SKM-1 (cell line): ENCODE results near the gene TMPRSS2.

Experiments
- DNase-seq: peaks from one replicate; lab custom pipeline; 2025; ENCODE audit not compliant: unreplicated experiment; lab: John Stamatoyannopoulos, UW

The TMPRSS2 gene

DNA sequence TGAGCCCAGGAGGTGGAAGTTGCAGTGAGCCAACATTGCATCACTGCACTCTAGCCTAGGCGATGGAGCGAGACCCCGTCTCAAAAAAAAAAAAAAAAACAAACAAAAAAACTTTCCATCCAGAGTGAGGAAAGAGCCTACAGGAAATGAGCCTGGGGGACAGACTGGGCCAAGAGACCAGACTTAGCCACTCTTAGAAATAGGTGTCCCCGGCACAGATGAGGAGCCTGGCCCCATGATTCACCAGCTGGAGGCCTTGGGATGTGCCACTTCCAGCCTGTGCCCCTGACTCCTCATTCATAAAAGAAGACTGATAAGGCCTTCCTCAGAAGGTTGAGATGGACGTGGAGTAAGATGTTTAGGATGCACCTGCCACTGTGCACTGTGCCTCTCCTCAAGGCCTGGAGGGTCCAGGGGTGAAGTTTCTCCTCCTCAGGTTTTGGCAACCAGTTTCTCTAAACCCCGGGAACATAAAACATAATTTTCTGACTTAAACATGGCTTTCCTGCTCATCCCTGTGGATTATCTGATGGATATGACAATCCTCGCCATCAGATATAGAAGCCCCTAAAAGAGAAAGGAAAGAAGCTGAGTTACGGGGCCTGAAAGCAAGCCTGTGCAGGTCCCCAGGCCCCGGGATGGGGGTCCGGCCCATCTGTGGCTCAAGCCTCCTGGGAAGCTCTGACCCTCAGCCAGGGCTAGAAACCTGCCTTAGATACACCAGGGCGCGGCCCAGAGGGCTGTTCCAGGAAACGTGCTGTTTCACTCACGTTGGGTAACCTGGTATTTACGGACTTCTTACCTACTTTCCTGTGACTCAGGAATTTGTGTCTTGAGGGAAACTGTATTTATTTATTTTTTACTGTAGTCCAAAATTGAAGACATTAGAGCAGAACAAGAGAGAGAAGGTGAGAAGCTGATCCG lies 55.9 kb downstream of the TMPRSS2 start:
- DNase-seq, result no peak

DNA sequence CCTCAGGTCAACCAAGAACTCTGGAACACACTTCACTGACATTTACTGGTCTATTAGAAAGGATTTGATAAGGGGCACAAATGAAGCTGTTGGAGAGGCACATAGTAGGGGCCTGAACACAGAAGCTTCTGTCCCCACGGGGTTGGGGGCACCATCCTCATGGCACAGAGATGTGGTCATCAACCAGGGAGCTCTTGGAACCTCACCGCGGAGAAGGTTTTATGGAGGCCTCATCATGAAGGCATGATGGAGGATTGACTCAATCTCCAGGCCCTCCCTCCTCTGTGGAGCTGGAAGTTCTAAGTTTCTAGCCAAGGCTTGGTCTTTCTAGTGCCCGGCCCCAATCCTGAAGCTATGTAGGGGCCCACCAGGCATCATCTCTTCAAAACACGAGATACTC lies 58.3 kb downstream of the TMPRSS2 start:
- DNase-seq, result no peak

DNA sequence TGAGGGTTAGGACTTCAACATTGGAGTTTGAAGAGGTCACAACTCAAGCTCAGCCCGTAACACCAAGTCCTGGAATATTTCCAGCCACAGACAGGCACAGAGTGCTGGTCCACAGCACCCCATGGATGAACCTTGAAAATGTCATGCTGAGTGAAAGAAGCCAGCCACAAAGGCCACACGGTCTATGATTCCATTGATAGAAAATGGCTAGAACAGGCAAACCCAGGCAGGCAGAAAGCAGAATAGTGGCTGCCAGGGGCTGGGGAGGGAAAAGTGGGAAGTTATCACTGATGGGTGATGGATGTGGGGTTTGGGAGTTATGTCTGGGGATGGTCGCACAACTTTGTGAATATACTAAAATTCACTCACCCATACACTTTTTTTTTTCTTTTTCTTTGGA lies 60.6 kb downstream of the TMPRSS2 start:
- no peak for DNase-seq

DNA sequence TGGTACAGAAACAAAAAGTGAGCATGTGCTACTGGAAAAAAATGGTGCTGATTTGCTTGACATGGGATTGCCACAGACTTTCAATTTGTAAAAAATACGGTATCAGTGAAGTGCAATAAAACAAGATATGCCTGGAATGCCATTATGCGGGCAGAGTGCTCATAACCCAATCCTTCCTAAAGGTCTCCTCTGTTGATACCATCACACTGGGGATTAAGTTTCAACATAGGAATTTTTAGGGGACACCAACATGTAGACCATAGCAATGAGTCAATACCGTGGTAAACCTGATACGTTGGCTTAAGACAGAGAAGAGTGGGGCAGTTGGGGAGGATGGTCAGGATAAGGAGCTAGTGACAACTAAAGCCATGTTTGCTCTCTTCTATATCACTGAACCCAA lies 61.4 kb downstream of the TMPRSS2 start:
- DNase-seq, result no peak

DNA sequence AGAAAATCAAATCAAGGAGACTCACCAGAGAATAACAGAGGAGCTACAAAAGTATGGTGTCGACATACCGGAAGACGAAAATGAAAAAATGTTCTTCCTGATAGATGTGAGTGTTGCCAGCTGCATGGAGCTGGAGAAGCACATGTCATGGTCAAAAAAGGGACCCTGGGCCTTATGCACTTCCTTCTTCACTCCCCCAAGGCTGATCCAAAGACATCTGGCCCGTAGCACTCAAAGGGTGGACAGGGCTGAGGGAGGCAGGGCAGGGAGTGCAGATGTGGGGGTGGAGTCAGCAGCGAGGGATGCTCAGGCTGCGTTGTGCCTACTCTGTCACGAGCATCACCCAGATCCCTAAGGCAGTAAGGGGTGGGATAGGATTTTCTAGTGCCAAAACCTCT lies 62.5 kb downstream of the TMPRSS2 start:
- DNase-seq, result no peak

DNA sequence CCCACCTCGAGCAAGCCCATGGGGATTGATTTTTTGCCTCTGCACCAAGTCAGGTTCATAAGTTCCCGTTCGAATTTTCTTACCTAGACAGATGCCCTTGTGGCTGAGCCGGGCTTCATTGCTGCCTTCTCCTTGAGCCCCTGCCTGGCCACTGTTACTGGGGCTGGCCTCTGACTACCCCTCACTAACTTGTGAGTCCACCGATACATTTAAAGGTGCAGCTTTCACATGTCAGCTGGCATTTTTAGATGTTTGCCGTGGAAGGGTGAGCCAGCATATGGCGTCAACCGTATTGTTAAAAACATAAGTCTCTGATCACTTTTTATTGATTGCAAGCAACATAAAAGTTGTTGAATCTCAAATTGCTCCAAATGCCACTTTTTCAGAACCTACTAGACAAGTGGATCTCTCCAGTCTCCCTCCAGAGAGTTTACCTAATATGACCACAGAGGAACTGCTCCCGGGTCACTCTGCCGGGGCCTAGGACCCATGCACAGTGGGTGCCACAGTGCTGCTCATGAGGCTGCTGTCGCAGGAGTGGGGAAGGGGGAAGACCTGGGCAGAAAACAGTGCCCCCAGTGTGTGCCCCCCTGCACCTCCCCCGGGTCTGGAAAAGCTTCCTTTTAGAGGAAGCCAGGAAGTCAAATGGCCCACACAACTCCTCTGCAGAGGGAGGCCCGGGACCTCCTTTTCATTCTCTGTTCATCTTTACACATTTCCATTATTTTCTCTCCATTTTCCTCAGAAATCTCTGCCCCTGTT lies 63.1 kb downstream of the TMPRSS2 start:
- no peak for DNase-seq

DNA sequence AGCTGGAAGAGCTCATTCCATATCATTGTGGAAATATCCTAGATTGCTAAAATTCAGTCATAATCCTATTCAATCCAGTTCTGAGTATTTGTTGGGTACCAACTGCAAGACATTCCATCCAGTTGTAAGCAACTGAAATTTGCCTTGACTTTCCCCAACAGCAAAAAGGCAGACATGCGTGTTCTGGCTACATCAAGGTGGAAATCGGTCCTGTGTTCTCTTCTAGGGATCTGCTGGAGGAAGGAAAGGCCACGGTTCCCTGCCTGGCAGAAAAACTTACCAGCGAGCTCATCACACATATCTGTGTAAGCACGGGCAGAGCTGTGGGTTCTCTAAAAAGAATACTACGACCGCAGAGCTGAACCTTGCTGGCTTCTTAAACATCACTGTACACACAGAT lies 64.4 kb downstream of the TMPRSS2 start:
- DNase-seq, result no peak

DNA sequence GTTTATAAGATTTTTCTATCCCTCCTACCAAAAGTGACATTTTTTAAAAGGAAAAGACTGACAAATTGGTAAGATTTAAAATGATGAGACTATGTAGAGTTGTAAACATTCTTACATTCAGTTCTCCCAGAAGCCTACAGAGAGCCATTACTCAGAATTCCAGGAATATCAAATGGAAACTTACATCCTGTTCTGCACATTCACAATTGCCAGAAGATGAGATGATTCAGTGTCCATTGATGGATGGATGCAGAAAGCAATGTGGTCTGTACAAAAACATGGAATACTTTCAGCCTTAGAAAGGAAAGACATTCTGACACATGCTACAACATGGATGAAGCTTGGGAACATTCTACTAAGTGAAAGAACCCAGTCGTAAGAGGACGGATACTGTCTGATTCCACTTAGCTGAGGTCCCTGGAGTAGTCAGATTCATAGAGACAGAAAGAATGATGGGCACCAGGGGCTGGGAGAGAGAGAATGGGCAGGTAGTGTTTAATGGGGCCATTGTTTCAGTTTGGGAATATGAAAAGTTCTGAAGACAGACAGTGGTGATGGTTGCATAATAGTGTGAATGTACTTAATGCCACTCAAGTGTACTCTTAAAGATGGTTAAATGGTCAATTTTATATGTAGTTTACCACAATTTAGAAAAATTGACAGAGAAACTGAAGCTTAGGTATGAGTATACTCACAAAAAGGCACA lies 65.3 kb downstream of the TMPRSS2 start:
- no peak for DNase-seq

DNA sequence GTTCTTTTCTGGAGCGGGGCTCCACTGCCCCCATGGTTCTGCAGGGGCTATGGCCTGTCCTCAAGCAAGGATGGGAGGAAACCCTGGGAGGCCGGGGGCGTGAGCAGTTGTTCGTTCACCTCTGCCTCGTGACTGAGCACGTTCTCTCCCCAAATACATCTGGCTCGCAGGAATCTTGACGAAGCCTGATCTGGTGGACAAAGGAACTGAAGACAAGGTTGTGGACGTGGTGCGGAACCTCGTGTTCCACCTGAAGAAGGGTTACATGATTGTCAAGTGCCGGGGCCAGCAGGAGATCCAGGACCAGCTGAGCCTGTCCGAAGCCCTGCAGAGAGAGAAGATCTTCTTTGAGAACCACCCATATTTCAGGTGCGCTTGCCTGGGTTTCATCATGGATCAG lies 66.4 kb downstream of the TMPRSS2 start:
- DNase-seq, result no peak

DNA sequence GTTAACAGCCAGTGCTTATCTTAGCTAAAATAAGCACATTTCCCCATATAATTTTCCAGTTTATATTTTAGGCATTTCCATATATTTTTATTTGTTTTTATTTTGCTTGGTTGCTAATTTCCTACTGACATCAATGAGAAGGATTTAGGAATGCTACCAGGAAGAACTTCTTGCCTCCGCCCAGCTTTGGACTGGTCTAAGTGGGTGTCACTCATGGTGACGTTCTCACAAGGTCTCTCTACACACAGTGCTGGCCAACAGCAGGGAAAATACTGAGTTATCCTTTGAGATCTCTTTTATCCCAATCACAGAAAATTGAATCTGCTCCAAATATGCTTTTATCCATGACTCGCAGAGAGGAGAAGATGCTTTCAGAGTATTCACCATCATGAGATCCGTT lies 68.7 kb downstream of the TMPRSS2 start:
- no peak for DNase-seq

DNA sequence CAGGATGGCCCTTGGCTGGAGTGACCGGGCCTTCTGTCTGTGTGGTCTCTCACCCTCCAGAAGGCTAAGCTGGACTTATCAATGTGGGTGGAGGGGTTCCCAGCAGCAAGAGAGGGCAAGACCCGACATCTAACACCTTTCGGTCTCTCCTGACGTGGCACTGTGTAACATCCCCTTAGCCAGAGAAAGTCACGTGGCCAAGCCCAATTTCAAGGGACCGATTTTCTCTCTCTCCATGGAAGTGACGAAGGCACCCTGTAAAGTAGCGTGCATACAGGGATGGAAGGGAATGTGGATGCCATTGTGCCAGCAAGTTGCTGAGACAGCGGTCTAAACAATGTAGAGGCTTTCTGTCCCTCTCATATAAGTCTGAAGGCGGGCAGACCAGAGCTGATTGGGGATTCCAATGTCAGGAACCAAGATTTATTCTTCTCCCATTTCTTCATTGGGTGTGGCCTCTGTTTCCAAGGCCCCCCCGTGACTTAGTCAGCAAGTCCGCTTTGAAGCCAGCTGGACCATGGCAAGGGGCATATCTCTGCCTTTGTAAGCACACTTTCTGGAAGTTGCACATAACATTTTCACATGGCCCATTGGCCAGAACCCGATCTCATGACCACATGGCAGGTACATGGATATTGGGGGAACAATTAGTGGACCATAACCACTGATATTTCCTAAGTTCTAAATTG lies 69.4 kb downstream of the TMPRSS2 start:
- no peak for DNase-seq

DNA sequence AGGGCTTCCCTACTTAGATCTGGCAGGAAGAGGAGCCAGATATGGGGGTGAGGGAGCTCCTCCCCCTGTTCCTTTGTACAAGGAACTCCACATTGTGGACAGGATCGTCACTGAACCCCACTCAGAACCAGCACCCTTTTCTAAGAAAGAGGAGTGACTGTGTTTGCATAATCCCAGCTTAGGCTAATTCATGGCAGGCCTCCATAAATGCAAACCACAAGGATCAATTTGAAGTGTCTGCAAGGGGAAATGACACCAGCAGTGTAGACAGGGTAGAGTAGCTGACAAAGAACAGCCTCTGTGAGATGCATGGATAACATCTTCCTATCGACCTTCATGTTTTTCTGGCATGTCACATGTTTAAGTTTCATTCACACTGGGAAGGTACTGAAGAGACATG lies 70.2 kb downstream of the TMPRSS2 start:
- no peak for DNase-seq

DNA sequence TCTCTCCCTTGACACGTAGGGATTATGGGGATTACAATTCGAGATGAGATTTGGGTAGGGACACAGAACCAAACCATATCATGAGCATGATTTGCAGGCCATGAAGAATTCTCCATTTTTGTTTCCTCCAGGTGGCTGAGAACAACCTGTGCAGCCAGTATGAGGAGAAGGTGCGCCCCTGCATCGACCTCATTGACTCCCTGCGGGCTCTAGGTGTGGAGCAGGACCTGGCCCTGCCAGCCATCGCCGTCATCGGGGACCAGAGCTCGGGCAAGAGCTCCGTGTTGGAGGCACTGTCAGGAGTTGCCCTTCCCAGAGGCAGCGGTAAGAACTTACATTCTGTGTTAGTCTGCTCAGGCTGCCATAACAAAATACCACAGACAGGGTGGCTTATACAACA lies 72.3 kb downstream of the TMPRSS2 start:
- DNase-seq, result no peak

DNA sequence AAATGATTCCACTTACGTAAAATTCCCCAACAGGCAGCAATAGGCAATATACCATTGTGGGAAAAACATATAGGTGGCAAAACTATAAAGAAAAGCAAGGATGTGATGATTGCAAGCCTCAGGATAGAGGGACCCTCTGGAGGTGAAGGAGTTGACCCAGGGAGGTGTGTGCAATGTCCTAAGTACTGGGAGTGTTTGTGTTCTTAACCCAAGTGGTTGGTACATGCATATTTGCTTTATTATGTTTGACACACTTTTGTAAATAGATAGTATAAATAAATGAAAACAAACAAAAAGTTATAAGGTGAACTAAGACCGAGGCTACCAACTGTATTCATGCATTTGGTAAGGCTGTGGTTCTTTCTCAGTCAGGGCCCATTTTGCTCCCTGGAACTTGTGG lies 74.4 kb downstream of the TMPRSS2 start:
- no peak for DNase-seq

DNA sequence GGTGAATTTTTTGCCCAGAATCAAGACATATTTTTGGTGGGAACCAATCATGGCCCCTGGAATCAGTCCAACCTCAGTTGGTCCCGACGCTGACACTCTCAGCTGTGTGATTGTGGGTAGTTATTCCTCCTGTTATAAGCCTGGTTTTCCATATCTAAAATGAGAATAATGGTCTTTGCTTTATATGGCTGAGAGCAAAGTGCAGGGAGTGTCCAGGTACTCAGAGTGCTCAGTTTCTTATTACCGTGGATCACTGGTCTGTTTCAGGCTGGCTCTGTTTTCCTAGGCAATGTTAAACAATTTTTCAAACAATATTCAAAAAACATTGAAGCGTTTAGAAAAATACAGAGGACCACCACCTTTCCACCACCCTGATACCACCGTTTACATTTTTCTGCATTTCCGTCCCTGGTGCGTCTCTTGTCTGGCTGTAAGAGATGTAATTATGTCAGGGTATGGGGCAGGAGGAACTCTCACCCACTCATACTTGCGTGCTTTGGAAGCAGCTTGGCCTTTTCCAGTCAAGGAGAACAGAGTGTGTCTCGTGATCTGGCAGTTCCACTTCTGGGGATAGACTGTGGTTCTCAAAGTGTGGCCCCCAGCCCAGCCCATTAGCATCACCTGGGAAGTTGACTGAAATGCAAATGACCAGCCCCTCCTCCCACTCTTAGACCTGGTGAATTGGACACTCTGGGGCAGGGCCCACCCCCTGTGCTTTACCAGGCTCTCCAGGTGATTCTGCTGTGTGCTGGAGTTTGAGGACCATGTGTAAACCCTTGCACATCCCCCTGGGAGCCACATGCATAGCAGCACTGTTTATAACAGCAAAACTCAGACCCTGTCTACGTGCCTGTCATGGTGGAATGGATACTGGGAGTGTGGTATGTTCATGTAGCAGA lies 75.1 kb downstream of the TMPRSS2 start:
- no peak for DNase-seq

DNA sequence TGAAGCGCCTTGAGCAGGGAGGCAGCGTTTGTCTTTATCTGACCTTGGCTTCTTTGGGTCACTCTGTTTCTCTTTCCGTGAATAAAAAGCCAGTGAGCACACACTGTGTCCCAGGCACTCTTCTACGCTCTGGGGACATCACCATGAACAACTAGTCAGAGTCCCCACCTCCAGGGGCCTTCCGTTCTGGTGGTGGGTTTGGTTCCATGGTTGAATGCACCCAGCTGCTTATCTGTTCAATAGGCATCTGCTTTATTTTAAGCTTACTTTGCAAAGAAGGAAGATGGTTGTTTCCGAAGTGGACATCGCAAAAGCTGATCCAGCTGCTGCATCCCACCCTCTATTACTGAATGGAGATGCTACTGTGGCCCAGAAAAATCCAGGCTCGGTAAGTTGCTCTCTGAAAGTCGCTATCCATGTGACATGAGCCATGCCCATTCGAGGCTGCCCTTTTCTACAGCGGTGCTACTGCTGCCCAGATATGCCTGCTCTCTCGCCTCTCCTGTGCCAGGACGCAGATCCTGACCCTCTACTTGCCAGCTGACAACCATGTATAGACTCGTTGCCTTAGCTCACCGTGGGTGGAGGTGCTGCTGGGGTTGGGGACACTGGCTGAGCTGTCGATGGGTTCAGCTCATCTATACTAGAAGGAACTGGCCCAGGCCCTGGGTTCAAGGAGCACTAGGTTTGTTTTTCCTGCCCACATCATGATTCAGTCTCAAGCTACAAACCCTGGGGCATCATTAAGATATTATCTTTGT lies 76.0 kb downstream of the TMPRSS2 start:
- no peak for DNase-seq

DNA sequence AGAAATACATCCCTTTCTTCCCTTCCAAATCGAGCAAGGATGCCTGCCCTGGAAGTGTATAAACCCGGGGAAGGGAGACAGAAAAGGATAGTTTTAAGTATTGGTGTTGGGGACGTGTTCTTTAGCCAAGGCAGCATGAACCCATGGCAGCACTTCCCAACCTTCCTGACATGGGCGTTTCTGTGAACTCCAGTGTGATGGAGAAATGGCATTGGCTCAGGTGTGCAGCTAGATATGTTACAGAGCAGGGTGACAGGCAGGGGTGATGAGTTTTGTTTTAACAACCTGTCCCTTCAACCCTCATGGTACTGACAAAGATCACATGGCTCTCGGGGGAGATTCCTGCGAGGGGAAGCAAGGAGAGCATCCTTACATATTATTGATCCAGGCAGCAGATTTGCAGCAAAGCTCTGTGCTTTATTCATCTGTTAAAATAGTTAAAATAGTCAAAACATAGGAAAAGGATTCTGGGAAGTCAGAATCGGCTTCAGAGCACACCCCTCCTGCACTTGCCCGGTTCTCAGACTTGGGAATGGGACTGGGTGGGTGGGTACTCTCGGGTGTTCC lies 78.0 kb downstream of the TMPRSS2 start:
- no peak for DNase-seq

DNA sequence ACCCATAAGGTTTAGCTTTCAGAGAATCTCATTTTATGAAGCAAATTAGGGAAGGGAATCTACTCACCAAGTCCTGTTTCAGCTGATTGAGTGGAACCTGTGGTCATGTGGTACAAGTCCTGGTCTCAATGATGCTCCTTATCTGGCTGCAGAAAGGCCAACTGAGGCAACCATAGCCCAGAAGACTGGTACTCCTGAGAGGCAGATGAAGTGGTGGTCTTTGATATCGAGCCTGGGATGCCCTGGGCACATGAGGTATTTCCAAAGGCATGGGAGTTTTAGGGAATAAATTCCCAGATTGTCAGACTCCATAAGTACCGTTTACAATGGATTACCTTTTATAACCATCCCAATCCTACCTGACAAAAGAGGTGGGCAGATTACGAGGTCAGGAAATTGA lies 78.7 kb downstream of the TMPRSS2 start:
- DNase-seq, result no peak

DNA sequence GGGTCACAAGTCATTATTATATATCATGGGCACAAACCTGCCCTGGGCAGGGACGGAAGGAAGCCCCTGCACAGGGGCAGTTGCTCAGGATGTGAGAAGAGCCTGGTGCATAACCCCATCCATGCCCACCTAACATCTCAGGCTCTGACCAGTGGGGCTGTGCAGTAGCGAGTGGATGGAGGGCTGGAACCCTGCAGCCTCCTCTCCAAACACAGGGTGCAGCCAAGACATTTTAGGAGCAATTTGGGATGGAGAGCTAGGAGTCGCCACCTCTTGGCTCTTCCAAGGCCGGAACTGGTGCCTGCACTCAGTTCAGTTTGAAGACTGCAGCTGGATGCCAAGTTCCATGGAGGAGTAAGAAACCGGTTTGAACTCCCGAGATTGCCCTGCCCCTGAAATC lies 79.1 kb downstream of the TMPRSS2 start:
- DNase-seq, result no peak
